Stimulated activated CD4-positive, alpha-beta T cell treated with anti-CD3 and anti-CD28 coated beads, Interleukin-4, amount 100 ng/mL, for 1 hour (primary cell): ENCODE results near the gene CLTA.
"Not testable (repeated sequence)": the region's sequence is repeated elsewhere in the genome, so short reads cannot be mapped to it uniquely, and the experiment has no call there.

Source experiments
- DNase-seq: peaks from one replicate; pipeline ENCODE4 v3.0.0-alpha.2; 2020

CLTA gene

DNA sequence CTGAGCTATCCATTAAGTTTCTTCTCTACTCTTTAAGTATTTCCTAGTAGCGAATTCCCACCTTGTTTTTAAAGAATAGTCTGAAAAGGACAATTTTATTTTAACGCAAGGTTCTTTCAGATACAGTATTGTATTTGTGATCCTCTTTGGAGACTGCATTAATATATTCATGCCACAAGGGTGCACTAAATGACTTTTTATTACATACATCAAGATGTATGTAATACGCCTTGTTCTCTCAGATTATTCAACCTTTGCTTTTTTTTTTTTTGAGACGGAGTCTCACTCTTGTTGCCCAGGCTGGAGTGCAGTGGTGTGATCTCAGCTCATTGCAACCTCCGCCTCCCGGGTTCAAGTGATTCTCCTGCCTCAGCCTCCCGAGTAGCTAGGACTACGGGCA is 57.3 kb downstream of the CLTA start:
- not testable (repeated sequence) for DNase-seq

DNA sequence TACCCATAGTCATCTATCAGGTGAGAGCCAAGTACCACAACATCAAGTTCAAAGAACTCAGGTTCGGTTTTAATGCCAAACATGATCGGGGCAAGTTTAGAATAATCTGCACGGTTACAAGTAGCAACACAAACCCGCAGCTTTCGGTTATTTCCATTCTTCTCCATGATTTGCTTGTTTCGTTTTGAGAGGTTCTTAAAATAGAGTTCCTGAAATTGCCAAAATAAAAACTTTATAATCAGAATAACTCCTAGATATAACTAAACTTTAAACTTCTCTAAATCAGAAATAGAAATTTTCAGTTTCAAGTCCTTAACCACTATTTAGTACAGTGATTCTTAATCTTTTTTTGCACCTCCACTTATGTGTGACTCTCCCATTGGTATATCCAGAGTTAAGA is 58.5 kb downstream of the CLTA start:
- DNase-seq = no peak

GRCh38 chr9:36250079-36250478 is 59.4 kb downstream of the CLTA start:
- DNase-seq = no peak

- DNase-seq = no peak
Measured at GRCh38 chr9:36251428-36251827, 60.7 kb downstream of the CLTA start.

DNA sequence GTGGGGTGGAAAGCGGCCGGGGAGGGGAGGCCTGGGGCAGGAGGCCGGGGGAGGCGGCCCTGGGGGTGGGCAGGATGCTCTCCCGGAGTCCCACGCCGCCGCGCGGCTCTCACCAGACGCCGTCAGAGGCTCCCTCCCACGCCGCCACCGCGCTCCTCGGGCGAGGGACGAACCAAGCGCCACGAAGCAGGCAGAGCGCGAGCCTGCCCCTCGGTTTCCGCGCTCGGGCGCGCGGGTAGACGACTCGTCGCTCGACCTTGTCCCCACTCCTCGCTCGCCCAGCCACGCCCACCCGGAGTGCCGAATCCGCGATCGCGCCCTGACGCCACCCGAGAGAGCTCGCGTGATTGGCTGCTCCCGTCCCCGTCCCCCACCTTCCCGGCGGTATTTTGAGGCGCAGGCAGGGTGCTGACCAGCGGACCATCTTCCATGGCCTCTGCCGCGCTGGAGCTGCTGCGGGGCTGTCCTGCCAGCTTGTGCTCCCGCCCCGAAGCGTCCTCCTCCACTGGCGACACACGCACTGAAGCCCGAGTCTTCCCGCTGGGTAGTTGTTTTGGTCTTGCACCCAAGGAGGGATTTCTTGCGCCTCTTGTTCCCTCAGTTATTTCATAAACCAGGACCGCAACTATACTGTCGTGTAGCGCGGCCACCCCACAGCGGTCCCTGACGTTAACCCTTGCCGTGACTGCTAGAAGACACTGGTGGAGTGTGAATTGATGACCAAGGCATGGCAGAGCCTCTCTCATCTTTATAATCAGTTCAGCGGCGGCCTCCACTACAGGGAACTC is 67.7 kb downstream of the CLTA start, which contains the start of gene GNE:
TSS of gene GNE (minus strand) at position 241 of the 788 bp plus-strand sequence. CDS start 9,093 bp downstream, outside the sequence.
- peak; percentile 99 for DNase-seq

GRCh38 chr9:36258996-36259533 is 68.3 kb downstream of the CLTA start:
- DNase-seq = no peak
